Measurements from ENCODE around the gene CCDC112.

DNA sequence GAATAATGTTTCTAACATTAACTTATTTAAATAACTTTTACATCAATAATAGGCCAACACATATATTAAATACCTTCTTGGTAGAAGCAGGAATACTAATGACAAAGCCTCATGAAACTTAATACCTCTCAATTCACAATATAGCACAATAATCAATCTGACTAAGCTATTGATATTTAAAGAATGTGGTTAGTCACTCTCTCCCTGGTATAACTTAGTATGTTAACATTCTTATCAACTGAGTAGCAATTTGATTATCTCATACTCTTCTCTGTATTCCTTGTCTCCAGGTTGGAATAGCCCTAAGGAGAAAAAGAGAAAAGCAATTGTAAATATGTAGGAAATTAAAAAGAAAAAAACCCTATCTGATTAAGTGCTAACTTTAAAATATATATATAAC lies 28.8 kb downstream of the CCDC112 start:
- TF ChIP-seq, protein P1, sequence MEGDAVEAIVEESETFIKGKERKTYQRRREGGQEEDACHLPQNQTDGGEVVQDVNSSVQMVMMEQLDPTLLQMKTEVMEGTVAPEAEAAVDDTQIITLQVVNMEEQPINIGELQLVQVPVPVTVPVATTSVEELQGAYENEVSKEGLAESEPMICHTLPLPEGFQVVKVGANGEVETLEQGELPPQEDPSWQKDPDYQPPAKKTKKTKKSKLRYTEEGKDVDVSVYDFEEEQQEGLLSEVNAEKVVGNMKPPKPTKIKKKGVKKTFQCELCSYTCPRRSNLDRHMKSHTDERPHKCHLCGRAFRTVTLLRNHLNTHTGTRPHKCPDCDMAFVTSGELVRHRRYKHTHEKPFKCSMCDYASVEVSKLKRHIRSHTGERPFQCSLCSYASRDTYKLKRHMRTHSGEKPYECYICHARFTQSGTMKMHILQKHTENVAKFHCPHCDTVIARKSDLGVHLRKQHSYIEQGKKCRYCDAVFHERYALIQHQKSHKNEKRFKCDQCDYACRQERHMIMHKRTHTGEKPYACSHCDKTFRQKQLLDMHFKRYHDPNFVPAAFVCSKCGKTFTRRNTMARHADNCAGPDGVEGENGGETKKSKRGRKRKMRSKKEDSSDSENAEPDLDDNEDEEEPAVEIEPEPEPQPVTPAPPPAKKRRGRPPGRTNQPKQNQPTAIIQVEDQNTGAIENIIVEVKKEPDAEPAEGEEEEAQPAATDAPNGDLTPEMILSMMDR (IDR thresholded peaks at IDR 0.05; ENCODE audit: insufficient read depth, low read length), result no peak
- TF ChIP-seq GABPA (IDR thresholded peaks at IDR 0.05; ENCODE audit: low read depth), result no peak
